Amygdala (tissue), 56 donors: Measurements from ENCODE around the gene CDC6.
A peak's percentile ranks its signal among the peaks of the same experiment; 100 is the strongest.

Source experiments
- DNase-seq, 56 donors: peaks; one replicate each; lab custom pipeline; 2025; lab: John Stamatoyannopoulos, UW

Gene CDC6

DNA sequence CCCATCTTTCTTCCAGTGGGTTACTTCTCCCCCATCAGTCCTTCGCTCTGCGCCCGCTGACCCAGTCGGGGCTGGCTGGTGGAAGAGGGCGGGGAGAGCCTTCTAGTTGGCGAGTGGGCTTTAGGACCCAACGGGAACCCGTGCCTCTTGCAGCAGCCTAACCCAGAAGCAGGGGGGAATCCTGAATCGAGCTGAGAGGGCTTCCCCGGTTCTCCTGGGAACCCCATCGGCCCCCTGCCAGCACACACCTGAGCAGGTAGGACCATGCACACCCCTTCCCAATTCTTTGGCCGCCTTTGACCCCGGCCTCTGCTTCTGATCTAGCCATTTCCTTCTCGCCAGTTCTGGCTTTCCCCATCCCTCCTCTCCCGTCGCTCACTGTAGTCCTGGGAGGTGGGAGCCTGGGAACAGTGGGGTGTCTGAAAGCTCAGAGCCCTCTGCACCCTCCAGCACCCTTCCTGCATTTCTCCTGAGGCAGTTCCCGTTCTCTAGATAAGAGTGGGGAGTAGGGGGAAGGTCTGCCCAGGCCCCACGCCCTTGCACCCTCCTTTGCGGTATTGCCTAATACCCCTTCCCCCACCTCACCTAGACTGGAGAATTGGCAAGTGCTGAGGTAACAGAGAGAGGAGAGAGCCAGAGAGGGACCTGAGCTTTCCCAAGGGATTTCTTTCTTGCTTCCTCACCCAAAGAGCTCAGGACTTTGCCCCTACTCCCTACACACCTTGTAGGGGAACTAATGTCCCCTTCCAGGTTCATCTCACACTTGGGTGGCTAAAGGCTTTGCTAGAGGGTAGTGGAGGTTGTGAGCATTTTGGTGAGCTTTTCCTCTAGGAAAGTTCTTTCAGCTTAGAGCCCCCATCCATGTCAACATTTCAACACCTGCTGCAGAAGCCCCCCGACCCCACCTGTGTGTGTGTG is 21.6 kb downstream of the CDC6 start, which contains the start of gene RARA:
RARA (plus strand) TSS at position 150 of the 918 bp plus-strand sequence. CDS start 22,039 bp downstream, outside the sequence.
- DNase-seq, result peak in 24 of 56 donors; percentile 21 to 61 (median 46)

DNA sequence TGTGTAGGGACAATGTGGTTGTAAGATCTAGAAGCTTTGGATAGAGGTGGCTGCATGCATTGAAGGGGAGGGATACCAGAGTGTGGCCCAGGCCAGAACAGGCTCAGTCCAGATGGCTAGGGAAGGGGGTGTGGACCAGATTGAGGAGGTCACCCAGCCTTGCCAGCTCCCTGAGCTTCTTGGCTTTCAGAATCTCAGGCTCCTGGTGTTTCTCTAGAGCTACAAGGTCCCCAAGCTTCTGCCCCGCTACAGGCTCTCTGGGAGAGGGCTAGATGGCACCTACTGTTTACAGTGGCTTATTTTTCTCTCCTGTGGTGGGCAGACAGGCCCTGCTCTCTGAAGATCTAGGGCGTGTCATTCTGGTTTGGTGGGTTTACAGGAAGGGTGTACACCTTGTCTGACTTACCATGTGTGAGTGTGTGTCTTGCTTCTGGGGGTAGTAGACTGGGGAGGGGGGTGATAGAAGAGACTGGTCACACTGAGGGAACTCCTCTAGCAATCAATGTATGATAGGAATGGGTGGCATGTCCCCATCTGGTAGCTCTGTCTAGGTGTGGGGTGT is 22.4 kb downstream of the CDC6 start:
- no peak for DNase-seq

DNA sequence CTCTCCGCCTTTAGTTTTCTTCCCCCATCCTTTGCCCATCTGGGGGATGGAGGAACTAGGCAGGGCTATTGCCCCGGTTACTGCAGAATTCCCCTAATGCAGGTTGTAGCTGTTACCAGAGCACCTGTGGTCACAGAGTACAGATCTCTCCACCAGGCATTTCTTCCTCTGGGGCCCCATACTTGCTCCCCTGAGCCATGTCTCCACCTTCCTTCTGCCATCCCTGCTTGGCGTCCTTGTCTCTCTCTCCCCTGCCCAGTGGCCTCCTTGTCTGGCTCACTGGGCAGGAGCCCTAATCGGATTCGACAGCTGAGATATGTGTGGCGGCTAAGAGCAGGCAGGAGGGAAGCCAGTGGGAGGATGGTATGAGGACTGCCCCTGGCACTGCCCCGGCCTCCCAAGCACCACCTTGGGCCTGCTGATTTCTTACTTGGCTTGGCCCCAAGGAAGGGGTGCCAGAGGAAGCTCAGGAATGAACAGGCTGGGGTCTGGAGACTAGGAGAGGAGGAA is 23.3 kb downstream of the CDC6 start:
- DNase-seq, result no peak

DNA sequence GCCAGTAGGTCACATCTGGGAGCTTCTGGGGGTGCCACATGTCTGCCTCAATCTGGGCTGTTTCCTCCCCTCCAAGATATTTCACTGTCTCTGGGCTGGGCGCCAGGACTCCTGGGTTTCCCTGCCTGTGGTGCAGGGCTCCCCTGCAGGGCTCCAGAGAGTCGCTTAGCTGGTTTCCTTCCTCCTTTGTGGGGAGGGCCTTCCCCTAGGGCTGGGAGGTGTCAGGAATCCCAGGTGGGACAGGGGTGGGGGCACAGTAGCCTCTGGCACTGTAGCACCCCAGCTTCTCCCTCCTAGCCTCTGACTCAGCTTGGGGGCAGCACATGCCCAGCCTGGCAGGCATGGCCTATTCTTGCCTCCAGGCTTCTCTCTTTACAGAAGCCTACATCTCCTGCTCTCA is 23.9 kb downstream of the CDC6 start:
- DNase-seq, result no peak

DNA sequence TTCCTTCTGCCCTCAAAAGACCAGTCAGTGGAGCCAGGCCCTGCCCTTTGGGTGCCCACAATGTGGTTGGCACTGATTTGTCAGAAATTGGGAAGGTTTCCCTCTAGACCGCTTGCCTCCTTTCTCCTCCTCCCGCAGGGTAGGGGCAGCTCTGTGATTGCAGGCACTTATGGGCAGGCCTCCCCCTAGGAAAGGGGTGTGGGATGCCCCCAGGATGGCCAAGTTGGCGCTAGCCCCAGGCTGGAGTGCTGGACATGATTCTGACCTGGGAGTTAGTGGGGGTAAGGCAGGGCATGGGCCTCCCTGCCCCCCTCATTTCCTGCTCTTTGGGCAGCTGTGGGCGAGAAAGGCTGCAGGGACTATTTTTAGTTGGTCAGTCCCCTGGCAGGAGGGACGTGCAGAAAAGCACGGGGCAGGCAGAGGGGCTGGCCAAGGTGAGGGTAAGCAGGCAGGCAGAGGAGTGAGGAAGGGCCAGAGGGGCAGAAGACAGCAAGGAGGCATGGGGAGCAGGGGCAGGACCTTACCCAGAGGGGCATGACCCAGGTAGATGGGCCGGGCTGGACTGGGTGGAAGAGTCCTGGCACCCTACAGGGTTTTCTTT is 24.6 kb downstream of the CDC6 start:
- DNase-seq, result peak in 23 of 56 donors; percentile 20 to 80 (median 54)

DNA sequence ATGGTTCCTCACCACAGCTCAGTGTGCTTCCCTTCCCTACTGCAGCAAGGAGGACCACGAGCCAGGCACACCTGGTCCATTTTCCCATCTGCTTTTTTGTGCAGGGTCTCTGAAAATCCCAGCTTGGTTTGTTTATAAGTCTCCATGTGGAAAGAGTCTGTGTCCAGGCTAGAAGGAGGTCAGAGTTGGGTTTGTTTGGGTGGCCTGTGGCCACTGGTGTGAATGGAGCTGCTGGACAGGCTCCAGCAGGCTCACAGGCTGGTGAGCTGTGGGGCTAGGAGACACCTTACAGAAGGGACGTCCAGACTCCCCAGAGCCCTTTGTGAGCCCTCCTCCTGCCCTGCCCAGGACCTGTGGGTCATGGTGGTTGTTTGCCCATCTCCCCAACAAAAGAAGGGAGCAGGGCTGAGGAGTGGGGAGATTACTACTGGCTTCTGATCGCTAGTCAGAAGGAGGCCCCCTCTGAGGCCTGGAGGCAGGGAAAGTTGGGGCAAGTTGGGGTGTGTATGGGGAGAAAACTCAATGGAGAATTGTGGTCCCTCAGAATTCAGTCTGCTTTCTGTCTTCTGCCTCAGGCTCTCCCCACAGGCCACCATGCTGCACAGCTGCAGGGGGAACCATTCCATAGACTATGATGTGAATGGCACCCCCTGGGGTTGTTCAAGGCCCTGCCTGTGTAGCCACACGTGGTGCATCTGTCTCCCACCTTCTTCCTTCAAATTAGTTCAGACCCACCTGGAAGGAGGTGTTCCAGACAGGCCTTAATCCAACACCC is 25.4 kb downstream of the CDC6 start:
- DNase-seq, result no peak

DNA sequence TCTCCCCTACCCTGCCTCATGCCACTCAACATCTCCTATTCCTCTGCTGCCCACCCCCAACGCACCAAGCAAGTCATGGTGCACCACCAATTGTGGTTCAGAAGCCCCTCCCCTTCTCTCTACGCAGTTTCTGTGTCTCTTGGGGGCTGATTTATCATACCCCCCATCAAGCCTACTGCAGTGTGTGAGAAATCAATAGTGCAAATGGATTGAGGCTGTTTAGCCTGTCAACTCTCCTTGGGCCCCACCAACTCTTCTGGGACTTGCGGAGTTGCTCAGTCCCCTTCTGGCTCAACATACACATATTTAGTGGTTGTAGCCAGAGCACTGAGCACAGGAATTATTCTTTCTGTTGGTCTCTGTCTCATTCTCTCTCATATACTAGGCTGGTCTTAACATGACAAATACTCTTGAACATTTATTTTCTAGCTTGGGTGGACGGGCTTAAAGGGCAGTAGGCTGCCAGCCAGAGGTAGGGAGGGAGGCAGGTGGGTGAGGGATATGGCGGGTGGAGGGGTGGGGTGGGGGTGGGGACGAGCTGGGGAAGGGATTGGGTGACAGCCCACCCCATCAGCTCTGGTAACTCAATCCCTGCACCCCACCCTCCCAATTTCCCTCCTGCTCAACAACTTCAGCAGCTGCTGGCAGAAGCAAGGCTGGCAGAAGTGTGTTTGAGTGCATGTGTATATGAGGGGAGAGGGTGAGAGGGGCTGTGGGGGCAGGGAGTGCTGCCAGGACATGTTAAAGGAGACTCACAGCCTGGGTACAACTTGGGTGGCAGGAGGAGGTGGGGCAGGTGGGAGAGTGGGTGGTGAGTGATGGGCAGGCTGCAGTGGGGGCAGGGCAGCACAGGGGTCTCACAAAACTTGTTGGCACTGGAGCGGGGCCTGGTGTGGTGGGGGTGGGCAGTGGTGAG is 26.2 kb downstream of the CDC6 start:
- no peak for DNase-seq

DNA sequence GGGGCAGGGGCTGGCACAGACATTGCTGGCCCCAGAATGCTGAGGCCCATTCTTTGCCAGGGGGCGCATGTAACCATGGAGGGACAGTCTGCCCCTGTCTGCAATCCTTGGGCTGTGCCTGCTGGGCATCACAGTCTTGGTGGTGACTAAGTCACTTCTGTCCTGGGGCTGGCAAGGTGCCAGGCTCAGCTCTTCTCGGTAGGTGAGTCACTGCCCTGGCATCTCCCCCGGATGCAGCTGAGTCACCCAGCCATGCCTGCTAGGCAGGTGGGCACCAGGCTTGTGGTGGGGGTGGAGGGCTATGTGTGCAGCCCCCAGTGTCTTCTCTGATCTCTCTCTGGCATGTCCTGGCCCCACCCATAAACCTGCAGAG is 26.9 kb downstream of the CDC6 start:
- DNase-seq, result peak in 15 of 56 donors; percentile 20 to 77 (median 39)

DNA sequence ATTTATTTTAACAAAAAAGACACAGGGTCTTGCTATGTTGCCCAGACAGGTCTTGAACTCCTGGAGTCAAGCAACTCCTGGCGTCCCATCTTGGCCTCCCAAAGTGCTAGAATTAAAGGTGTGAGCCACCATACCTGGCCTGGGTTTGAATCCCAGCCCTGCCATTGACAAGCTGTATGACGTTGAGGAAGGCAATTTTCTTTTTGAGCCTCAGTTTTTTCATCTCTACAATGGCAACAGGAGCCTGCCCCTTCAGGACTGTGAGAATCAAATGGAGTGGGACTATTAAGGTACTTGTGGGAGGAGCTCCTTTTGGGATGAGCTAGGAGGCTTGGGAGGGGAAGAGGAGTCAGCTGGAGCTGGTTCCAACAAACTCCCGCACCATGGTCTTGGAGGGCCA is 27.5 kb downstream of the CDC6 start:
- no peak for DNase-seq

DNA sequence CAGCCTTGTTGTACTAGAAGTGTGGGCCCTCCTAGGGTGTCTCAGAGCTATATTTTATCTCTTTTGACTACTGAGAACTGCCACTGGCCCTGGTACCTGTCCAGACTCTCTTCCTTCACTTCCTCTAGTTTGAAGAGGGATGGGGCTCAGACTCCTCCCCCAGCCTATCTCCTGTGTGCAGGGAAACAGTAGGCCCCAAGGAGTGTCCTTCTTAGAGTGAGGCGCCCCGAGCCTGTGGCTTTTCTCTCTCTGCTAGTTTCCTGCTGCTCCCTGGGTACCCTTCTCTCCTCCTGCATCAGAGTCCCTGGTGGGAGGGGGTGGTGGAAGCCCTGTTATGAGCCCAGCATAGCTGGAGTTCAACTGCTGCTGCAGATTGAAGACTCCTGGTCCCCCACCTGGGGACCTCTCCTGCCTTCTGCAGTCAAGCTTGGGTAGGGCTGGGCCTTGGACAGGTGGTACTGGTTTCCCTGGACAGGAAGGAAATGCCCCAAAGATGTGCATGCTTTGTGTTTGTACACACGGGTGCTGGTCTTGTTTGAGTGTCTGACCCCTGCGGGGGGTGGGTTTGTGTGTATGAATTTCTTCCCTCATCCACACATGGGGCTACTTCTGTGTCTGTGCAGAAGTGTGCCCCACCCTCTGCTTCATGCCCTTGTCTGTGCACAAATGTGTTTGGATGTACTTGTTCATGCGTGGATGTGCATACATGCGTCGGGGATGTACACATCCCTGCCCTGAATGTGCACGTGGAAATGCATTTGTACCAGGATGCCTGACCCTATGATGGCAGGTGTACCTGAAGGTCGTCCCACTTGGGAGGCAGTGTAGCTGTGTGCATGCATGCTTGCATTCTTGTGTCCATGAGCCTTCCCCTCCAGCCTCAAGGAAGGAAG is 28.2 kb downstream of the CDC6 start:
- DNase-seq, result no peak

DNA sequence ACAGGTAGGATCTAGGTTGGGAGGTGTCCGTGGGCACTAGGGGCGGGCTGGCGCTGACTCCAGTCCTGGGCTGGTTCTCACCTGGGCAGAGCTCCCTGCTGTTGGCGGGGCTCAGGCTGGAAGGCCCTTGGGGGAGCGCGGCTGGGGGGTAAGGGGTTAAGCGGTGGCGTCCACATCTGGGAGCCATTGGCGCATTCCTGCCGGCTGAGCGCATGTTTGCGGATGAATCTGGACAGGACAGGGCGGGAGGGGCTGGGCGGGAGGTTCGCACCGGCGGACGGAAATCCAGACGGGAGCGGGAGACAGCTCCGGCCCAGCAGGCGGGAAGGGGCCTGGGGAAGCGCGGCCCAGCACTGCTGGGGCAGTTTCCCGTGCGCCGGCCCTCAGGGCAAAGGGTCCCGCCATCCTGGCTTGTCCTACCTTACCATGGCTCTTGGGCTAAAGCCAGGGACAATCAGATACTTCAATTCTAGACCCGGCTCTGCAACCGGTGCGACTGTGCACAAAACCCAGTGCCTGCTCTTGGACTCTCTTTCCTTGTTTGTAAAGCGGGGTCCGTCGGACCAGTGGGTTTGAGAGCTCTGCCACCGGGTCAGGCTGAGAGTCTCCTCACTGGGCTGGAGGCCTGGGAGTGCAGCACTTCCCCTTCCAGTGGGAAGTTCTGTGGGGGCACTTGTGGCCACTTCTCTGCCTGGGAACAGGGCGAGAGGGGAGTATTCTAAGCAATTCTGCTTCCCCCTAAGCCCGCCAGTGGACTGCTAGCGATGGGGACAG is 29.1 kb downstream of the CDC6 start:
- DNase-seq, result no peak

DNA sequence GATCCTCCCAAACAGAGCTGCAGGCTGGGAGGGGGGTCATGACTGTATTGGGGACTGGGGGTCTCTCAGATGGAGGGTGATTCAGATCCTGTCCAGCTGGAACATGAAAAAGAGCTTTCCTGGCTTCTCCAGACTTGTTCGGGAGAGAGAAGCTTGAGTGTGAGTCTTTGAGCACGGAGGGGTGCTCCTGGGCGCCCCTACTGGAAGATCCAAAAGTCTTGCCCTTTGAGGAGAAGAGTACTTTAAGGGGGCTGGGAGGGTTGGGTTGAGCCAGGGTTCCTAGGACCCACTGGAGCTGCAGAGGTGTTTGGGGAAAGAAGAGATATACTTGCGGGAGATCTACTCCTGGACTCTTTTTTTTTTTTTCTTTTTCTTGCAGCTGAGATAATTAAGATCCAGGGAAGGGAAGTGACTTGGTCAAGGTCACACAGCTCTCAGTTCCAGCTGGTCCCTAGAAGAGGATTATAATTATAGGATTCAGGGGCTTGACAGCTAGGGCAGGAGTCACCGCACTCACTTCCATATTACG is 29.7 kb downstream of the CDC6 start:
- DNase-seq, result no peak

DNA sequence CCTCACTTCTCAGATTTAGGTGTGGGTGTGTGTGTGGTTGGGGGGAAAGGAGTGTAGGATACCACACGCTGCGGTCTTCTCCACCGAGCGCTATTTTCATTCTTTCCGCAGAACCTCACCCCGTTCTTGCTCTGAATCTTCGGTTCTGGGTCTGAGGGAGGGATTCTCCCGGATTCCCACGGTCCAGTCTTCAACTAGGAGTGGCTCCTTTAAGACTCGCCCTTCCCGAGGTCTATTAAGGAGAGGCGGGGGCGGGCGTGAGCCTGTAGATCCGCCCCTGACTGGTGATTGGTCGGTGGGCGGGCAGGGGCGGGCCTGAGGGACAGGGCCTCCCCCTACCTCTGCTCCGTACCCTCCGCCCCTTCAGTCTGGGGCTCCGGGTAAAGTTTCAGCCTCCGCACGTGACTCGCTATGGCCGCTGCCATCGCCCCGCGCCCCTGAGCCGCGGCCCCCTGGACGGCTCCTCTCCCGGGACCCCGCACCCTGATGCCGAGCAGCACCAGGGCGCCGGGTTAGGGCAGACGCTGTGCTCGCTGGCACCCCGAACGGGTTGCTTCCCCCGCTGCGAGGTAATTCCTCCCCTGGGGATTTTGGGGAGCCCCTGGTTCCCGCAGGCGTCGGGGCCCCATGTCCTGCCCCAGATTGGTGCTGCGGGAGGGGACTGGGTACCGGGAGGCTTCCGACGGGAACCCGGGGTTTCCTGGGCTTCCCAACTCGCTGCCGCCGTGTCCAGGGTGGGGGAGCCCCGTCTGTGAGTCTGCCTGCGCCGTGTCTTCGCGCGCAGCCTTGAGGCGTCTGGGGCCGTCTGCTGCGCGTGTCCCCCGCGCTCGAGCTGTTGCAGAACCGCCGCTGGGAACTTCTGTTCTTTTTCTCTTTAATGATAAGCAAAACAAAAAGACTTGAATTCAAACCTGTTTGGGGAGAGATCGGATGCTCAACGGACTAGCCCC is 30.5 kb downstream of the CDC6 start:
- peak in 55 of 56 donors; percentile 28 to 95 (median 83) for DNase-seq

DNA sequence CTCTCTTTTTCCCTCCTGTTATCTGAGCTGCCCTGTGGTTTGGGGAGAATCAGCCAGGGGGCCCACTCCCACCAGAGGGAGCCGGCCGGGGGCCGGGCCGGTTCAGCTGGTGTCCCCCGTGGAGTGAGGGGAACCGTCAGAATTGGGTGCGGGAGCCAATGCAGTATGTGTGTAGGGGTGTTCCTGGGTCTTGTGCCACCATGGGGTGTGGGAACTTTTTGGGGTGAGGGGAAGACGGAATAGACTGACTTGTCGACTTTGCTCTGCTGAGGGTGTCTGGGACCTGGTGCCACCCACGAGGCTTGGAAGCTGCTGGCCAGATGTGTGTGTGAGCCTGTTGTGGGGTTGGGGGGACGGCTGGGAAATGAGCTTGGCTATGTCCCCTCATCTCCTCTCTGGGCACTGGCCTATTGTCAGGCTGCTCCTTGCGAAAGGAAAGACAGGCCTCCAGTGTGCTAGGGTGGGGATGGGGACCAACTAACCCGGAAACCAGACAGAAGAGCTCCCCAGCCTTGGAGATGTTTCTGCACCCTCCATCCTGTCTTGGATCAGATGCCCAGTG is 31.2 kb downstream of the CDC6 start:
- DNase-seq, result no peak

DNA sequence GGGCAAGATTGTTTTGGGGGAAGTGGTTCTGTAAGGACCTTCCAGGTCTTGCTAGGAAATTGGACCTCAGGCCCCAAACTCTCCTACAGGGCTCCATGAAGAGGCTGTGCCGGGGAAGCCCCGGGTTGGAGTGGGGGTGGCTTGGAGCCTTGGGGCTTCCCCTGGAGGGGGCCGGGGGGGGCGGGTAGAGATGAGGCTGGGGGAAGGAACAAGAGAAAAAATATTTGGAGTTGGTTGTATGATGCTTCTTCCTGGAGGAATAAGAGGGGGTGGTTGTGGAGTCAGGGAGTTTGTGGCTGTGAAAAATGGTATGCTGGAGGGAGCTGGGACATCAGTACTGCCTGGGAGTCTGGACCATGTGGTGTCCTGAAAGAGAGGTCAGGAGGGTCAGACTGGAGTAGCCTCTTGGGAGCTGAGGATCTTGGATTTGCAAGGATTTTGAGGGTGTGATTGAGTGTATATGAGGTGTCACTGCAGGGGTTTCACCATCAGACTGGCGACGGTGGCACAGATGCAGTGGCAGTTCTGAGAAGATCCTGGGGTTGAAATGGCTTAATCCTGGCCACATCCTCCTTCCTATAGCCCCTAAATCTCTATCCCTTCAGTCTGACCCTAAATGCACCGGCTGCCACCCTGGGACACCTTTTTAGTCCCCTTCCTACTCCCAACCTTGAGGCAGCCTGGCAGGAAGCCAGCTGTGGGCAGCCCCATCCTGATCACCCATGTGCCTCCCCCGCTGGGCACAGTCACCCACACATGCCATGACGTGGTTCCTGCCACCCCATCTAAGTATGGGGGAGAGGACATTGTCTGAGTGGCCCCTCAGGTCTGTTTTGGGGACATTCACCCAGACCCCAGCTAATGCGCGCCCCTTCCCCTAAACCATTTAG is 32.2 kb downstream of the CDC6 start:
- peak in 1 of 56 donors; percentile 39 for DNase-seq
